ENCODE measurements around the gene ABHD14A.

Gene ABHD14A

DNA sequence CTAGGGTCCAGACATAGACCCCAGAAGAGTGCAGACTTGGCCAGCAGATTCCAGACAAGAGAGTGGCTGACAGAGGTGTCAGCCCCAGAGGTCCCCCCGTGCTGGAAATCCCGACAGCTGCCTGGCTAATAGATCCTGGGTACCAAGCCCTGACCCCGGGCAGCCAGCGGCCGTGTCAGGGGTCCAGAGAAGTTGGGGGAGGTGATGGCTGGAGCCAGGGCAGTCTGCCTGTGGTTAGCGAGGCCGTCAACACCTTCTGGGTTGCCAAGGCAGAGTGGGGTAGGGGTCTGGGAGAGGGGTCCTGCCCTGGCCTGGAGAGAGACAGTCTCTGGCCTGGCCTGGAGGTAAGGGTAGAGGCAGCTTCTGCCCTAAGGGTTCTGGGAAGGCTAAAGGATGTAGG is 45.9 kb downstream of the ABHD14A start:
- DNase-seq = no peak

DNA sequence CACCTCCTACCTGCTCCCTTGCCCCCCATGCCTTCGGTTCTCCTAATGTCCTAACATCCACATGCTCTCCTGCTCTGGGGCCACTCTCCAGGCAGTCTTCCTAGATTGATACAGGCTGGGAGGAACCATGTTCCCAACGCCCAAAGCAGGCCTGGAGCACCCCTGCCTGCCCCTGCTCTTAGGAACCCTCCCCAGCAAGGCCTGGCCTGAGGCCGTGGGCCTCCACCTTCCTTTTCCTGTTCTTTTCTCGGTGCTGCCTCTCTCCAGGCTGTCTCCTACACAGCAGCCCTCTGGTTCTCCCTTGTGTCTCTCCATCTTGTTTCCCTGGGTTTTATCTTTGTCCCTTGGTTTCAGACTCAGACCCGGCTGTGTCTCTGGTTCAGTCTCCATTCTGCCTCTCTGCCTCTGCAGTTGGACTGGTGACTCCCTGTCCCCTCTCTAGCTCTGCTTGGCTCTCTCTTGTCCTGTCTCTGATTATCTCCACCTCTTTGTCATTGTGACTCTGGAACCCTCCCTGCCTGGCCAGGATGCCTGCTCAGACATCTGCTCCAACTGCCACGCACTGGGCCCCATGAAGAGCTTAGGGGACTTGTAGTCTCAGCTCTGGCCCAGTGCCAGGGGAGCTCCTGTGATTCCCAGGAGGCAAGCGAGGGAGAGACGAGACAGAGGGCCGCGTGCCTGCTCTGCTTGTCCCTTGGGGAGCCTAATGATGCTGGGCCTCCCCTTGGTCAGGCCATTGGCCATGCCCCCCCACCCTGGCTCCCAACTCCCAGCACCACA is 46.8 kb downstream of the ABHD14A start:
- no peak for DNase-seq

DNA sequence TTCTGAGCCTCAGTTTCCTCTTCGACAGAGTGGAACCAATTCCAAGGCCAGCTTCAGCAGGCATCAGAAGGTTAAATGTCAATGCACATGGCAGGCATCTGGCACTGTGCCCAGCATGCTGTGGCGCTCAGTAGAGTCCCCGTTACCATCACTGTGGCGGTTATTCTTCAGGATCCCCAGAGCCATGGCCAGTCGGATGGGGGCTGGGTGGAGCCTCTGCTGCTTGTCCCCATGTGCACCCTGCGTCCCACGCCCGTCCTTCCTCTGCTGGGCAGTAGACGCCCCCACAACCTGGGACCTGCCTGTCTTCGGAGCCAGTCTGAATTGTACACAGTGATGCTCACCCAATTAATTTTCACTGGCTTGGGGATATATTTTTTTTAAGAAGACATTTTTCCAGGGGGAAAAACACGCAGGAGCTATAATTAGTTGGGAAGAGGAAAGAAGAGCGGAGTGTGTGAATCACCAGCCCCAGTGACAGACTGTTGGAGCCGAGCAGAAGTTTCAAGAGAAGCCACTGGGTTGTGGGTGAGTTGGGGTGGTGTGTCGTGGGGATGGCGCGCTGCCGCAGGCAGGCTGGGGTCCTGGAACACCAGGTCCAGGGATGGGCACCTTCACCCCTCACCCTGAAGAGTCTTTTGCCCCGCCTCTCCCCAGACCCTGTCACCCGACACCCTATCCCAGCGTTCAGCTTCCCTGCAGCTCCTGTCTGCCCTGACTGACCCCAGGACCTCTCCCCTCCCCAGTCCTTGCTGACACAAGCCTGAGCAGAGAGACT is 47.6 kb downstream of the ABHD14A start:
- no peak for DNase-seq

DNA sequence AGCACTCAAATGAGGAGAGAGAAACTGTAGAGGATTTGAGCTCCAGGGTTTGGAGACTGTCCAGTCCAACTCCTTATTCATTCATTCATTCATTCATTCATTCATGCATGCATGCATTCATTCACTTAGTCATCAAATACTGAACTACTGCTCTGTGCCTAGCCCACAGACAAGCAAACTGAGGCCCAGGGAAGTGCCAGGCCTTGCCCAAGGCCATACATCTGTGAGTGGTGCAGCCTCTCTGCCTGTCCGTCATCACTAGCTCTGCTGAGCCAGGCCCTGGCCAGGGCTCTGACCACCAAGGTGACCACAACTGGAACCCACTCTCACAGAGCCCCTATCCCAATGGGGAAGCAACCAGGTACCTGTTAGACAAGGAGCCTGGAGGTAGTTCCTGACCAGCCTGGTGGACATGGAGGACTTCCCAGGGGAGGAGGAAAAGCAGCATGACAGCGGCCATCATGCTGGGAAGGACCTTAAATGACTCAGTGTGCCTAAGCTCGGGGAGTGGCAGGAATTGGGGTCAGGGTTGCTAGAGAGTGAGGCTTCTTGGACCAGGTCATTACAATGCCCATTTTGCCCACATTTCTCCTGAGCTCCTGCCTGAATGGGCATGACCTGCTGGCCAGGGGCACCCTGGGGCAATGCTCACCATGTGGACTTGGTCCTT is 48.4 kb downstream of the ABHD14A start:
- DNase-seq = no peak

DNA sequence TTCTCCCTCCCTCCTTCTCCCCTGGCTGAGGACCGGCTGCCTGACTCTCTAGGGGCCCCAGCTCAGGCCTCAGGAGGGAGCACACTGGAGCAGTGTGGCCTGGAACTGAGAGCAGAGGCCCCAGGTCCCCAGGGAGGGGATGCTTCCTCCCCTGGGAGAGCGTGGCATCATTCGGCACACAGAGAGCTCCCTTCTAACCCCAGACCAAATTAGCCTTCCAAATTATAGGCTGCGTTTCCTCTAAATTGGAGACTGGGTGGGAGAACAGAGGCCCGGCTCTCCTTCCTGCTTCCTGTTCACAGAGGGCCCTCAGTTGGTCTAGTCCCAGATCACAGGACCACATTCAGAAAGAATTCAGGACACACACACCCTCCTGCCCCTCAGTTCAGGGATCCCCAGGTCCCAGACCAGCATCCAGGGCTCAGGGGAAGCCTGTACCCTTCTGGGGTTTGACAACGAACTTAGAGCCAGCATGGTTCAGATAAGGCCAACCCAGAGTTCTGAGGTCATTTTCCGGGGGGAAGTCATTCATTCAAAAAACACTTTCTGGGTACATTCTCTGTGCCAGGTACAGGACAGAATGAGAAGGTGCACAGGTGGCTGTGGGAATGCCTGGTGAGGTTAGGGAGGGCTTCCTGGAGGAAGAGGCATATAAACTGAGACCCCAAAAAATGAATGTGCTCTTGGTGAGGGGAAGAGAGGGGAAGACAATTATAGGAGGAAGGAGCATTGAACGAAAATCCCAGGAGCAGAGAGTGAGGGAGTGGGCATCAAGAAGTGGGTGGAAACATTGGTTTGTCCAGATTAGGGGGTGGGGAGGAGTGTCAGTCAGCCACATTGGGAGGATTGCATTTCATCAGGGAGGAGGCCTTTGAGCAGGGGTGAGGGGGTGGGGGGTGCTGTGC is 49.2 kb downstream of the ABHD14A start:
- DNase-seq = no peak

DNA sequence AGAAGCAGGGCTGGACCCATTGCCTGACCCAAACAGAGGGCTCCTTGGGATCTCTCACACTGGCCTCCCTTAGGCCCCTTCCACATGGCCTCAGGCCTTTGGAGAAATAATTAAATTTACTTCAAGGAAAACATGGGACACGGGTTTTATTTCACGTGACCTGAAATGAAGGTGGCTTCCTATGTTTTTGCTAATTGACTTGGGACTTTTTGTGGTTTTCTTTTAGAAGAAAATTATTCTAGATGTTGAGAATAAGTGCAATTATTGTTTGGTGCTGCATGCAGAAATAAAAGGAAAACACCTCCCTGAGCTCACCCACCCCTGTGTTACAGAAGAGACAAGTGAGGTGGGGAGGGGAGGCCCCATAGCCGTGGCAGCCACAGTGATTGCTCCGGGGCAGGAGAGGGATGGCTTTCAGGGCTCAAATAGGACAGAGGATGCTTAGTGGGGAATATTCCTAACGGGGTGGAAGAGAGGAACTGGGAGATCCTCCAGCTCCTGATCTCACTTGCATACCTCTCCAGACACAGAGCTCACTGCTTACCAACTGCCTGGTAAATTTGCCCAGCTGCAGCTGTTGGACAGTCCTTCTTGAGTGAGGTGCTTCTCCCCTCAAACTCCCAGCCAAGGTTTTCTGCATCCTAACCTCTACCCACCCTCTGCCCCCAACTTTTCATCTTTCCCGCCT is 50.0 kb downstream of the ABHD14A start:
- no peak for DNase-seq

DNA sequence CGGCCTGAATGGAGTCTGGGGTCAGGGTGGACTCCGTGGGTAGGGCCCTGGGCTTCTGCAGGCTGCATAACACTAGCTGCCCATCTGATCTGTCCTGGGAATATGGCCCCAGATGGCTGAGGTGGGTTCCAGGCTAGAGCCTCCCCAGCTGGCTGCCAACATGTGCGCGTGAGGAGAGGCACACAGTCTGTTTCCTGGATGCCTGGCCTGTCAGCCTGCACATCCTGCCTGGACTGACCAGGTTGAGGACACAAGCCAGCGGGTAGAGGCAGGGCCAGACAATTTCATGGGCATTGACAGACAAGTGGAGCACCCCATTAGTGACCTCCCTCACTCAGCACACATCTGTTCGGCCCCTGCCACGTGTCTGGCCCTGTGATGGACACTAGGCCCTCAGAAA is 50.6 kb downstream of the ABHD14A start:
- no peak for DNase-seq

DNA sequence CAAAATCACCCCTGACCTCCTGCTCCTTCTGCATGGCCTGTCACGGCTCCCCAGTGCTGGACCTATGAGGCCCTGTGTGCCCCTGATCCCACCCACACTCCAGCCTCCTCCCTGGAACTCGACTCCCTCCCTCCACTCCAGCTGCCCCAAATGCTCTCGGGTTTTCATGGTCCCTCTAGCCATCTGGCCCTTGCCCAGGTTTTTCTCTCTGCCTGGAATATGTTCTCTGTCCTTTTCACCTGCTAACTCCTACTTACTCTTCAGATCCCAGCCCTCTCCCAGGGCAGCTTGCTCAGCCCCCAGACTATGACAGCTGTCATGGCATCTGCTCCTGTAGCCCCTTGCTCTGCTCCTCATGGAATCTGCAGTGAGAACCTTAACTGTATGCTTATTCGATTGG is 51.2 kb downstream of the ABHD14A start:
- DNase-seq = no peak

DNA sequence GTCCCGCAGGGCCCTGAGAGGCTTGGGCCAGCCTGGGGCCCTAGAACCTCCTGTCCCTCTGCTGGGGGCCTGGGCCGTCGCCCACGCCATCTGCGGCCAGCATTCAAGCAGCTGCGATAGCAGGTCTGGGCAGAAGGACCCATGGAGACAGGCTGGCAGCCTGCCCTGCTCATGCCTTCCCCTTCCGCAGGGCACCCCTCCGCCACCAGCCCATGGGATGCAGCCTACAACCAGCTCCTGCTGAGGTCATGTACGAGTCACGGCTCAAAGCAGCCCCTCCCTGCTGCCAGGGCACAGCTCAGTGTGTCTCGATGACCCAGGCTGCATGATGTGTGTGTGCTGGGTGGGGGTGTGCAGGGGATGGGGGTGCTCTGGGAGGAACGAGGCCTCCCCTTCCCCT is 53.7 kb downstream of the ABHD14A start:
- DNase-seq = no peak

DNA sequence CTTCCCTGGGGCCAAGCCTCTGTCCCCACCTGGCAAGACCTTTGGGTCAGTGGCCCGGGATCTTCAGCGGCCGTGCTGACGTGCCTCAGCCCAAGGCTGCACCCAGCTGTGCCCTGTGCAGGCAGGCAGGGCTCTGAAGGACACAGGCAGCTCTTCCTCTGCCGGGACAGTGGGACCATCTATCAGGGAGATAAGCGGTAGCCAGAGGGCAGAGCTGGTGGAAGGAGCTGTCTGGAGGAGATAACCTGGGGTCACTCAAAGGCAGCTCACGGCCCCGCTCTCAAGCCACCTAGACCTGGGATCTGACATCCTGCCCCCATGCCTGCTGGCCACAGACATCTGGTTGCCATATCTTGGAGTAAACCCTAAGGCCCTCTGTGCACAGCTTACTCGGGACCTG is 54.2 kb downstream of the ABHD14A start:
- DNase-seq = no peak

DNA sequence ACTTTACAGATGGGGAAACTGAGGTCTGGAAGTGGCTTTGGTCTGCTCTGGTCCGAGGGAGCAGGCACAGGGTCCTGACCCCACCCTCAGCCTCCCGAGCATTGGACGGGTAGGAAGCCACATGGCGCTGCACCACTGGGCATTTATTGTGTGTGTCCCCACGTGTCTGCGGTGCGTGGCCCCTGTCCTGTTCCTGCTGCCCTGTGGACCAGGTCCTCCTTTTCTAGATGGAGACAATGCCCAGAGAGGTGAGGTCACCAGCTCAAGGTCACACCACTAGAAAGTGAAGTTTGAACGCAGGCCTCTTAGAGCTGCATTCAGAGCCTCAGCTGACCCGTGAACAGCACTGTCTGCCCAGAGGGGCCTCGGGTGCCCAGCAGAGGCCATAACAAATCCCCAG is 54.7 kb downstream of the ABHD14A start:
- DNase-seq = no peak

Measured in inflammatory macrophage (primary cell).